Colon (tissue), 2 donors: ENCODE measurements around the gene RRP8.

Experiments
- FAIRE-seq: peaks from 2 replicates; lab custom pipeline; 2012; peaks lifted over from hg19 to GRCh38; lab: Jason Lieb, UNC
- donor health status: control.
- donor health status: control.

The RRP8 gene

GRCh38 chr11:6567371-6567745 is 36.1 kb downstream of the RRP8 start:
- FAIRE-seq, result no peak

DNA sequence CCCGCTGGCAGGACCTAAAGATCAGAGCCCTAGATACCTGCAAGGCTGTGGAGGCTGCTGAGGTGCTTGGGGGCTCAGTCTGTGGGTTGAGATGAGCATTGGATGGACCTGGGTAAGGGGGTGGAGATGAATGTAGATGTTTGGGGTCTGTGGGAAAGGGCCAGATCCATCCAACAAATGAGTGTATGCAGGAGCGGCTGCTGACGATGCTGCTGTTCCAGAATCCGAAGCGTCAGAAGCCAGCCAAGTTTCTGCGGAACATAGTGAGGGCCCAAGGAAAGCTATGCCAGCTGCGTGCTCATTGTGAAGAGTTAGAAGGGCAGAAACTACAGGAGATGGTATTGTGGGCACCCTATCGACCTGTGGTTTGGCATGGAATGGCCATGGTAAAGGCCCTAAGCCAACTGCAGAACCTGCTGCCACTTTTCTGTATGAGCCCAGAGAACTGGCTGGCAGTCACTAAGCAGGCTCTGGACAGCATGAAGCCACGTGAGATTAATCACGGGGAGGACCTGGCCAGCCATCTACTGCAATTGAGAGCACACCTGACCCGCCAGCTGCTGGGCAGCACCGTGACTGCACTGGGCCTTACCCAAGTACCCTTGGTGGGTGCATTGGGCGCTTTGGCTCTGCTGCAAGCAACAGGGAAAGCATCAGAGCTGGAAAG is 36.6 kb downstream of the RRP8 start:
- FAIRE-seq, result no peak

DNA sequence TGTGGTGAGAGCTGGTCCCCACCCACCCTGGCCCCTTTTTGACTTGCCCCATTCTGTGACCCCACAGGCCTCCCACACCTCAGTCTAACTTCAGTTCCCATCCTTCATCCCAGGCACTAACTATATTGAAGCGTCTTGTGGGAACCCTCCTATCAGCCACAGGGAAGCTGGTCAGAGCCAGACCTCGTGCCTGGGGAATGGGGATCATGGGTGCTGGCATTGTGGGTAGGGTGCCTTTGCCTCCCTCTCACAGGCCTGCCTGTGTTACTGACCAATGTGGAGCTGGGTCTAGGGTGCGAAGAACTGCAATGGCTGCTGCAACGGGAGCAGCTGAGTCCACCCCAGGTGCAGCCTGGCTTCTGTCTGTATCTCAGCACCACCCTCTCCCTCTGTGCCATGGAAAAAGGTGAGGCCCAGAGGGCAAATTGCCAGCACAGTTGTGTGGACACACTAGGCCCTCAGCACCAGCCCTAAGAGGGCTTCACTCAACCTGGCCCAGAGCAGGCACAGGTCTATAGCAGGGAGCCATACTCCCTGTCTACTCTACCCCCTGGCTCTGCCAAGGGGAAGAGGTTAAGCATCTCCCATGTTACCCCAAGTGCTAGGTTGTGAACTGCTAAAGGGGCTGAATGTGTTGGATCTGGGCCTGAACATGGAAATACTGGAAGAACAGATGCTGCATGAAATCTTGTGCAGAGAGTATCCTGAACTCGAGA is 37.3 kb downstream of the RRP8 start:
- FAIRE-seq, result no peak

GRCh38 chr11:6565325-6565724 is 38.1 kb downstream of the RRP8 start:
- no peak for FAIRE-seq

DNA sequence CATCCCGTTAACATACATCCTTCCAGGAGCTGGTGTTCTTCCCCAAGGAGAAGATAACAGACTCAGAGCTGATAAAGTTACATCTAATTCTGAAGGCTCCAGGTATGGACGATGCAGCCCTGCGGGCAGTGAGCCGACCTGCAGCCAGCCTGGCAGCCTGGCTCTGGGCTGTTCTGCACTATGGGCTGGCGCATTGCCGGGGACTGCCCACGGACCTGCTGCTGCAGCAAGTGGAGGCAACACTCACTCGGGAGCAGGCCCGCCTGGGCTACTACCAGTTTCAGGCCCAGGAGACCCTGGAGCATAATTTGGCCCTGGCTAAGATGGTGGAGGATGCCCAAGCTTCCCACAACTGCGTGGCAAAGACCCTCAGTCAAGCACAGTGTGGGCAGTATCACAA is 39.7 kb downstream of the RRP8 start:
- FAIRE-seq, result no peak

- no peak for FAIRE-seq
These were observed 40.2 kb downstream of the RRP8 start for GRCh38 chr11:6563121-6563619.

GRCh38 chr11:6561288-6561687 is 42.1 kb downstream of the RRP8 start:
- FAIRE-seq, result no peak

DNA sequence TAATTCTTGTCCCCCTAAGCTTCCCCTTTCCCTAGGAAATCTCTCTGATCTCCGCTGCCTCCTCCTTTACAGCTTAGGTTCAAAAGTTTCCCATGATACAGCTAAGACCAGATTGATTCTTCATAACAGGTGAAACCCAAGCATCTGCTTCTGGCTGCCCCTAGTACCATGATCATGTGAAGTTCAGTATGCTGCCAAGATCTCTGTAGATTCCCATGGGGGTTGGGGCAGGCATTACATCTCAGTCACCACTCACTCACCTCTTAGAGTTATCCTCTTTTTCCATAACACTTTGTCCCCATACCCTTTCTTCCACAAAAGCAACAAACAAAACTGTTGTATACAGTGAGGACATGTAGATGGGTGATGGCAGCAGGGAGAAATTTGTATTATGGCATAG is 44.0 kb downstream of the RRP8 start:
- FAIRE-seq, result no peak

DNA sequence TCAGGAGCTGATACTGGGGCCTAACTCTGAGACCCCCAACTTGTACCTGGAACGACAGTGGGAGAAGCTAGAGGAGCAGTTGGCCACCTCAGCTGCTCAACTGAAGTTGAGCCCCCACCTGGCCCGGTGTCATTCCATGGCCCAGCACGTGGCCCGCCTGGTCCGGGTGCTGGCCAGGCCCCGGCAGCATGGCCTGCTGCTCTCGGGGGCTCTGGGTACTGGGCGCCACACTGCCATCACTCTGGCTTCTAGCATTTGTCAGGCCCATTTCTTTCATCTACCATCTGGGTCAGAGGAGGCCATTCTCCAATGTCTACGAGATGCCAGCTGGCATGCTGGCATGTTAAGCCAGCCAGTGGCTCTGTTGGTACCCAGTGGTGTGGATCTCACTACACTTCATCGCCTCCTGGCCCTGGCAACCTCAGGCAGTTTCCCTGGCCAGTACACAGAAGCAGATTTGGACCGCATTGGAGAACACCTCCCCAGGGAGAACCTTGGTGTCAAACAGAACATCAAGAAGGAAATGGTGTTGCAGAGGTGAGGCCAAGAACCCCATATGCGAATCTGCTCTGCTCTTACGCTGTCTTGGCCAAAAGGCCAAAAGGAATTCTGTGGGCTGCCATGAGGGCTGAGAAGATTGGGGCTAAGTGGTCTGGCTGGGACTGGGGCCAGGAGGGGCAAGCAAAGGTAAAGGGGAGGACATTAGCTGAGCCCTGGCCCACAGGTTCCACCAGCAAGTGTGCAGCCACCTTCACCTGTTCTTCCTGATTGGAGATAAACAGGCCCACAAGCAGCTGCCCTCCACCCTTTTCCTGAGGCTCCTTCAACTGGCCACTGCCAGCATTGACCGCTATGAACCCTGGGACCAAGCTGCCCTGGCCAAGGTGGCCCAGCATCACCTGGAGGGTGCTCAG is 45.4 kb downstream of the RRP8 start:
- FAIRE-seq, result no peak

DNA sequence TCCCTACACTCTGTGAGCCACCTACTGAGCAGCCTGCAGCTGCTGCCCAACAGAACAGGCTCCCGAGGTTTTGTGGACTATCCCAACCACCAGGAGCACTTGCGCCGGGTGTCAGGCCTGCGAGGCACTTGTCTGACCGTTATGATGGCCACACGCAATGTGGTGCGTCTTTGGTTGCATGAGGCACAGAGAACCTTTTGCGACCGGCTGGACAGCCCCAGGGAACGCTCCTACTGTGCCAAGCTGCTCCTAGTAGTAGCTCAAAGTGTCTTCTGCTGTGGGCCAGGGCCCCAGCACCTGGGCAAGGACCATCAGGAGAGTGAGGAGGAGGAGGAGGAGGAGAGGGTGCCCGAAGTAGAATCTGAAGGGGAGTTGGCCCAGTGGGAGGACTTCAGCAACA is 46.4 kb downstream of the RRP8 start:
- no peak for FAIRE-seq

GRCh38 chr11:6556139-6556949 is 47.1 kb downstream of the RRP8 start:
- no peak for FAIRE-seq

- no peak for FAIRE-seq
These were observed 48.3 kb downstream of the RRP8 start for GRCh38 chr11:6554828-6555706.

GRCh38 chr11:6553634-6554033 is 49.8 kb downstream of the RRP8 start:
- FAIRE-seq, result no peak

DNA sequence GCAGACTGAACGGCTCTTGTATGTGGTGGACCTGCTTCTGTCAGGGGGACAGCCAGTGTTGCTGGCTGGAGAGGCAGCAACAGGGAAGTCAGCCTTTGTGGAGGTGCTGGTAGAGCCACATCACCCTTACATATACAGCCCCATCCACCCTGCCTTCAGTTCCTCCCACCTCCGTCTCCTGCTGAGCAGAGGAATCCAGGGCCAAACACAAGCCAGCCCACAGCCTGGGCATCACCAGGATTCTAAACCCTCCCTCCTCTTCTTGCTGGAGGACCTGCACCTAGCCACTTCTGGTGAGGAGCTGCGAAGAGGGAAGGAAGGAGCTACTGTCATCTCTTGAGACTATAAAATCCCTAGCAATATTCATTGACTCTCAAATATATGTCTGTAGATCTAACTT is 54.8 kb downstream of the RRP8 start:
- no peak for FAIRE-seq

GRCh38 chr11:6548121-6548520 is 55.3 kb downstream of the RRP8 start:
- no peak for FAIRE-seq

GRCh38 chr11:6547177-6547576 is 56.2 kb downstream of the RRP8 start:
- no peak for FAIRE-seq

- FAIRE-seq, result no peak
These were observed 56.7 kb downstream of the RRP8 start for GRCh38 chr11:6546735-6547134.

- no peak for FAIRE-seq
These were observed 57.4 kb downstream of the RRP8 start for GRCh38 chr11:6545917-6546605.
